ENCODE results near the gene SKOR1. TPM values are rescaled to one million over a fixed set of nuclear protein-coding genes. Genes with fewer than 3 reads are reported as not detected.
A peak's percentile ranks its signal among the peaks of the same experiment; 100 is the strongest.

Gene SKOR1
- total and polyA plus RNA-seq, 5 donors, result 0.11 to 0.28 (median 0.18) TPM

- H3K9me3 ChIP-seq (ENCODE audit: control insufficient read depth, low read length), result no peaks in the 10 kb centered on the region
Observed at GRCh38 chr15:67827562-67828277, 2.4 kb downstream of the SKOR1 start.

GRCh38 chr15:67828278-67828968, 3.1 kb downstream of the SKOR1 start:
- intact Hi-C loops (cut with DNase I), result no loop called here
- Histone ChIP-seq H3K4me1 (ENCODE audit: control insufficient read depth, insufficient read depth, low read length) (peaks cover 6% of the 10 kb centered on the region), H3K27me3 (ENCODE audit: control insufficient read depth, insufficient read depth) (no peaks in the 10 kb centered on the region)

More at GRCh38 chr15:67827562-67828277, 2.4 kb downstream of the SKOR1 start:
- 4% methylated on average over 91 of the region's 91 CpGs for WGBS
- DNase-seq (no peak), ATAC-seq (no peak)
- H3K4me3 ChIP-seq (ENCODE audit: low read length), result peak overlapping the region; percentile 5
- peaks cover 6% of the 10 kb centered on the region for H3K4me1 ChIP-seq (ENCODE audit: control insufficient read depth, insufficient read depth, low read length)
- H3K27me3 ChIP-seq (ENCODE audit: control insufficient read depth, insufficient read depth), result no peaks in the 10 kb centered on the region
- intact Hi-C loops (cut with DNase I), result no loop called here
- H3K27ac ChIP-seq (ENCODE audit: low read length), result no peak overlapping the region

GRCh38 chr15:67828969-67829646, 3.8 kb downstream of the SKOR1 start:
- Histone ChIP-seq H3K27me3 (ENCODE audit: control insufficient read depth, insufficient read depth) (no peaks in the 10 kb centered on the region), H3K9me3 (ENCODE audit: control insufficient read depth, low read length) (no peaks in the 10 kb centered on the region), H3K4me1 (ENCODE audit: control insufficient read depth, insufficient read depth, low read length) (peaks cover 6% of the 10 kb centered on the region), H3K4me3 (ENCODE audit: low read length) (no peak overlapping the region), H3K27ac (ENCODE audit: low read length) (no peak overlapping the region)
- intact Hi-C loops (cut with DNase I), result no loop called here
- WGBS, result 4% methylated on average over 54 of the region's 54 CpGs
- ATAC-seq (no peak), DNase-seq (no peak)

More at GRCh38 chr15:67828278-67828968, 3.1 kb downstream of the SKOR1 start:
- WGBS, result 4% methylated on average over 40 of the region's 40 CpGs
- no peak overlapping the region for H3K27ac ChIP-seq (ENCODE audit: low read length)
- H3K9me3 ChIP-seq (ENCODE audit: control insufficient read depth, low read length), result no peaks in the 10 kb centered on the region
- H3K4me3 ChIP-seq (ENCODE audit: low read length), result peak overlapping the region; percentile 5
- ATAC-seq (no peak), DNase-seq (no peak)

GRCh38 chr15:67829647-67830504, 4.6 kb downstream of the SKOR1 start:
- no peak for DNase-seq
- no peaks in the 10 kb centered on the region for H3K9me3 ChIP-seq (ENCODE audit: control insufficient read depth, low read length)
- ATAC-seq, result no peak
- no peak overlapping the region for H3K4me3 ChIP-seq (ENCODE audit: low read length)
- no peak overlapping the region for H3K27ac ChIP-seq (ENCODE audit: low read length)
- WGBS, result 7% methylated on average over 68 of the region's 68 CpGs
- no peaks in the 10 kb centered on the region for H3K27me3 ChIP-seq (ENCODE audit: control insufficient read depth, insufficient read depth)
- H3K4me1 ChIP-seq (ENCODE audit: control insufficient read depth, insufficient read depth, low read length), result peaks cover 6% of the 10 kb centered on the region
- intact Hi-C loops (cut with DNase I), result loop anchor here in 3 of 4 donors (5.0 to 10.0 kb wide), 4 partner anchors 285 to 895 kb away; partner anchors contain the start of gene MAP2K5 (in 1 of the 3)

GRCh38 chr15:67831363-67831762, 6.1 kb downstream of the SKOR1 start:
- Histone ChIP-seq H3K9me3 (ENCODE audit: control insufficient read depth, low read length) (no peaks in the 10 kb centered on the region), H3K4me1 (ENCODE audit: control insufficient read depth, insufficient read depth, low read length) (peaks cover 8% of the 10 kb centered on the region), H3K27ac (ENCODE audit: low read length) (no peak overlapping the region), H3K27me3 (ENCODE audit: control insufficient read depth, insufficient read depth) (no peaks in the 10 kb centered on the region), H3K4me3 (ENCODE audit: low read length) (no peak overlapping the region)
- intact Hi-C loops (cut with DNase I), result loop anchor here in 3 of 4 donors (5.0 to 10.0 kb wide), 4 partner anchors 287 to 897 kb away; partner anchors contain the start of gene MAP2K5 (in 1 of the 3)
- no peak for DNase-seq
- ATAC-seq, result no peak

- no peaks in the 10 kb centered on the region for H3K9me3 ChIP-seq (ENCODE audit: control insufficient read depth, low read length)
- intact Hi-C loops (cut with DNase I), result loop anchor here in 3 of 4 donors (5.0 to 10.0 kb wide), 4 partner anchors 287 to 897 kb away; partner anchors contain the start of gene MAP2K5 (in 1 of the 3)
- H3K4me3 ChIP-seq (ENCODE audit: low read length), result no peak overlapping the region
- H3K27me3 ChIP-seq (ENCODE audit: control insufficient read depth, insufficient read depth), result no peaks in the 10 kb centered on the region
- 26% methylated on average over 9 of the region's 9 CpGs for WGBS
- no peak overlapping the region for H3K27ac ChIP-seq (ENCODE audit: low read length)
- DNase-seq, result no peak
- ATAC-seq, result no peak
- peaks cover 8% of the 10 kb centered on the region for H3K4me1 ChIP-seq (ENCODE audit: control insufficient read depth, insufficient read depth, low read length)
Observed at GRCh38 chr15:67832031-67832551, 6.8 kb downstream of the SKOR1 start.

DNA sequence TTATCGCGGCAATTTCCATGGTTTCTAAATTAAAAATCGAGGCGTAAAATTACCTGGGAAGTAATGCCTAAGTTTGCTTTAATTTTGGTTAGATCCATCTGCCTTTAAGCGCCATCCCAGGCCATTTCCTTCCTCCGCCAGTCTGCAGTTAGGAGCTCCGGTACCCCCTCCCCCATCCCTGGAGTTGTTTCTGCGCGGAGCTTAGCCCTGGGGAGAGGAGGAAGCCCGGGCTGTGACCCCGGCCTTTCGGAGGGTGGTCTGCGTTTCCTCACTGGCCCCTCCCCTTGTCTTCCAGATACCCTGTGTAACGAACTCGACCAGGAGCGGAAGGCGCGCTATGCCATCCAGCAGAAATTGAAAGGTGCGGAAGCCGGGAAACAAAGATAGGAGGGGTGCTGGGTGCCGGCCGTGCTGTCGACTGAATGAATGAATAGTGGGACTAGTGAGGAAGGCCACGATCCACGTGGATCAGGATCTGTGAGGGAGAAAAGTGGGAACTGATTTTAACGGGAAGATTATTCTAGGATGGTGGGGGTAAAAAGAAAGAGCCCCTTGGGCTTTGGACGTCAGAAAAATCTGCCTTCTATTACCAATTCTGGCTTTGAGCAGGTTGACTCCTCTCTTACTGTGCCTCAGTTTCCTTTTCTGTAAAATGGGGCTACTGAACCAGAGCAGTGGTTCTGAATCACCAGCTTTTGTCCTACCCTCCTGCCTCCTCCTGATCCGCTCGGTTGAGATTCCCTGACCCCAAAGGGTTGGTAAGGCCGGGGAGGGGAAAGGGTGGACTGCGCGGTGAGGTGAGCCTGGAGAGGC, 7.8 kb downstream of the SKOR1 start:
- DNase-seq (no peak), ATAC-seq (no peak)
- Histone ChIP-seq H3K27me3 (ENCODE audit: control insufficient read depth, insufficient read depth) (no peaks in the 10 kb centered on the region), H3K4me3 (ENCODE audit: low read length) (peak overlapping the region; percentile 50), H3K27ac (ENCODE audit: low read length) (no peak overlapping the region), H3K9me3 (ENCODE audit: control insufficient read depth, low read length) (no peaks in the 10 kb centered on the region), H3K4me1 (ENCODE audit: control insufficient read depth, insufficient read depth, low read length) (peaks cover 6% of the 10 kb centered on the region)
- intact Hi-C loops (cut with DNase I), result loop anchor here in 3 of 4 donors (5.0 to 10.0 kb wide), 4 partner anchors 288 to 898 kb away; partner anchors contain the start of gene MAP2K5 (in 1 of the 3)
- WGBS, result 4% methylated on average over 32 of the region's 32 CpGs

DNA sequence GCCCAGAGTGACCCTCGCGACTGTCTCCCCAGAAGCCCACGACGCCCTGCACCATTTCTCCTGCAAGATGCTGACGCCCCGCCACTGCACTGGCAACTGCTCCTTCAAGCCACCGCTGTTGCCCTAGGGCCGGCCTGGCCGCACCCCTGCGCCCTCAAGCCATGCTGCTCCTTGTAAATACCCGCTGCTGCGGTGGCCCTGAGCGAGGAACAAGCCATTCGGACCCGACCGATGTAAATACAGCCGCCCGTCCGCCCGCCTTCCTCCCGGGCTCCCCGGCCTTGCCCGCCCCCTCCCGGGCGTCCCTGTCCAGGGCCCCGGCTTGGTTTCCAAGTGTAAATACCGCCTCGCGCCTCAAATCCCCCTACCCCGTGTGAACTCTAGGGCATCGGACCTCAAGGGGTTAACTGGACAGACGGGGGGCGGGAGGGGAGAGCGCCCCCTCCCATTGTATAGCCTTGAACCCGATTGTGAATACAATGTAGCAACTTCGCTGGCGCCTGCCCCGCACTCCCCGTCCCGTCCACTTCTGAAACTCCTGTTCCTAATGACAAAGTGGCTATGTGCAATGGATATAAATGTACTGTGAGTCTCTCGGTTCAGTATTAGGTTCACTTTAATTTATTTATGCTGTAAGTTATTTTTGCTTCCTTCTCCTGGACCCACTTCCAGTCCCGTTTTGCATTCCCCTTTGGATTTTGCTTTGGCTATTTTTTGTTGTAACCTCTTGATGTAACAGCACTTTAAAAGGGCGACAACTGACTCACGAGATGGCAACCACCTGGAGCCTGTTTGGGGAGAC, 8.6 kb downstream of the SKOR1 start:
- 2% methylated on average over 44 of the region's 44 CpGs for WGBS
- no peaks in the 10 kb centered on the region for H3K9me3 ChIP-seq (ENCODE audit: control insufficient read depth, low read length)
- DNase-seq (no peak), ATAC-seq (peak; percentile 24 to 38)
- intact Hi-C loops (cut with DNase I), result loop anchor here in 3 of 4 donors (5.0 to 10.0 kb wide), 4 partner anchors 289 to 899 kb away; partner anchors contain the start of gene MAP2K5 (in 1 of the 3)
- no peak overlapping the region for H3K27ac ChIP-seq (ENCODE audit: low read length)
- H3K4me1 ChIP-seq (ENCODE audit: control insufficient read depth, insufficient read depth, low read length), result peaks cover 3% of the 10 kb centered on the region
- no peaks in the 10 kb centered on the region for H3K27me3 ChIP-seq (ENCODE audit: control insufficient read depth, insufficient read depth)
- peak overlapping the region; percentile 50 for H3K4me3 ChIP-seq (ENCODE audit: low read length)
